K562 (cell line): ENCODE data around the gene DGKE. TPM values are rescaled to one million over a fixed set of nuclear protein-coding genes. Genes with fewer than 3 reads are reported as not detected.

ENCODE experiments used
- ARNT ChIP-seq, 2 experiments: fragments of 450-650 bp; IDR thresholded peaks; 2 replicates each; pipeline ENCODE4 v1.6.1; 2016; ENCODE audit warnings: mild to moderate bottlenecking in 1 of 2
- CBFA2T2 ChIP-seq: fragments of 450-650 bp; conservative IDR thresholded peaks from 2 replicates; pipeline ENCODE4 v1.6.1; 2017; ENCODE audit warnings: mild to moderate bottlenecking
- DACH1 ChIP-seq: fragments of 450-650 bp; IDR thresholded peaks from 2 replicates; pipeline ENCODE4 v1.6.1; 2018; ENCODE audit not compliant: partially characterized antibody
- DMBX1 ChIP-seq: fragments of 250-450 bp; sonication (Bioruptor Pico); IDR thresholded peaks from 2 replicates; pipeline ENCODE4 v1.8.0; 2022; ENCODE audit warnings: inconsistent platforms, mild to moderate bottlenecking, moderate library complexity, borderline replicate concordance
- E4F1 ChIP-seq: fragments of 250-450 bp; sonication (Bioruptor Pico); IDR thresholded peaks from 2 replicates; pipeline ENCODE4 v1.5.0; 2021; ENCODE audit warnings: mild to moderate bottlenecking, borderline replicate concordance
- GABPA ChIP-seq: fragments of 200-800 bp; sonication (Bioruptor generic); conservative IDR thresholded peaks from 2 replicates; pipeline ENCODE4 v1.6.1; 2016; ENCODE audit warnings: low read depth, missing genetic modification characterization, missing compliant biosample characterization
- NFIC ChIP-seq: fragments of 450-650 bp; IDR thresholded peaks from 2 replicates; pipeline ENCODE4 v1.6.1; 2017; ENCODE audit warnings: mild to moderate bottlenecking, inconsistent platforms
- NR2F6 ChIP-seq: fragments of 450-650 bp; formaldehyde crosslinking; IDR thresholded peaks from 2 replicates; pipeline ENCODE4 v1.4.0; 2020; ENCODE audit warnings: mild to moderate bottlenecking
- PATZ1 ChIP-seq: fragments of 250-450 bp; sonication (Bioruptor Pico); IDR thresholded peaks from 2 replicates; pipeline ENCODE4 v1.5.0; 2020; ENCODE audit warnings: mild to moderate bottlenecking, borderline replicate concordance
- SRSF1 ChIP-seq: fragments of 200-400 bp; formaldehyde crosslinking; IDR thresholded peaks from 2 replicates; pipeline ENCODE4 v1.6.1; 2017; ENCODE audit warnings: mild to moderate bottlenecking, low read depth, low read length, moderate library complexity
- TAF7 ChIP-seq: fragments of 450-650 bp; IDR thresholded peaks from 2 replicates; pipeline ENCODE4 v1.6.1; 2016; ENCODE audit warnings: missing genetic modification characterization, missing compliant biosample characterization
- ZNF592 ChIP-seq: fragments of 450-650 bp; IDR thresholded peaks from 2 replicates; pipeline ENCODE4 v1.6.1; 2017; ENCODE audit warnings: antibody characterized with exemption, mild to moderate bottlenecking
- ZNF644 ChIP-seq: fragments of 200-800 bp; sonication (Bioruptor generic); IDR thresholded peaks from 2 replicates; pipeline ENCODE4 v1.6.1; 2016; ENCODE audit warnings: low read depth, missing genetic modification characterization, missing compliant biosample characterization
- polyA plus RNA-seq, 8 experiments: library from polyadenylated mRNA; depleted of rRNA in 4 of 8; stranded (reverse) in 5 of 8; unstranded in 3 of 8; fragments of >200 nt; fragmentation: Nextera tagmentation in 2 of 8; fragmentation: Illumina TruSeq in 1 of 8; extraction: Ambion mirVana in 2 of 8; extraction: Trizol in 1 of 8; gene quantifications; 2 replicates each; pipeline versions ENCODE4 v1.2.1 to v1.2.3, GENCODE V29; 2011 to 2014; ENCODE audit warnings: inconsistent platforms in 1 of 8, missing spikeins in 1 of 8
- total RNA-seq, 7 experiments: library from RNA; depleted of rRNA in 6 of 7; stranded (reverse); fragments of >200 nt in 6 of 7; fragmentation: Illumina TruSeq in 2 of 7; extraction: Trizol in 2 of 7; gene quantifications; 2 replicates each; pipeline versions ENCODE4 v1.2.1 to v1.2.3, GENCODE V29; 2011 to 2021; ENCODE audit warnings: low replicate concordance in 1 of 7
- TF ChIP-seq, protein P1 (sequence below), 3 experiments: fragments of 200-800 bp in 1 of 3; sonication (Bioruptor generic) in 1 of 3; sonication (generic) in 1 of 3; formaldehyde crosslinking in 1 of 3; IDR thresholded peaks; 2 replicates each; pipeline versions ENCODE4 v1.6.1 to v1.8.0; 2016 to 2022; ENCODE audit warnings: mild to moderate bottlenecking in 2 of 3, missing compliant biosample characterization in 2 of 3, missing genetic modification characterization in 2 of 3, missing genetic modification reagents in 1 of 3
- TF ChIP-seq, protein P2 (sequence below): fragments of 250-450 bp; sonication (Bioruptor Pico); IDR thresholded peaks from 2 replicates; pipeline ENCODE4 v1.5.0; 2020; ENCODE audit warnings: mild to moderate bottlenecking

The DGKE gene
- total and polyA plus RNA-seq, 9 of the 15 experiments (the other 6 are each of a cell fraction or from before 2014, with no cell fraction given): 1.3 to 9.9 (median 5.9) TPM

- TF ChIP-seq ZNF592 (peak; percentile 42; the same call in 1 of the 2 replicates), CBFA2T2 (peak; percentile 32; the same call in 1 of the 2 replicates), GABPA (tag) (peak; percentile 31; the same call in 1 of the 2 replicates), DACH1 (no peak), TAF7 (tag) (no peak), NFIC (peak; percentile 68), ZNF644 (tag) (no peak), SRSF1 (no peak), DMBX1 (CRISPR knock-in tag) (peak; percentile 42; the same call in 1 of the 2 replicates), ARNT (IDR thresholded peaks at IDR 0.05) (no peak), PATZ1 (CRISPR knock-in tag) (no peak), NR2F6 (CRISPR knock-in tag) (no peak), E4F1 (no peak)
- TF ChIP-seq, protein P1, sequence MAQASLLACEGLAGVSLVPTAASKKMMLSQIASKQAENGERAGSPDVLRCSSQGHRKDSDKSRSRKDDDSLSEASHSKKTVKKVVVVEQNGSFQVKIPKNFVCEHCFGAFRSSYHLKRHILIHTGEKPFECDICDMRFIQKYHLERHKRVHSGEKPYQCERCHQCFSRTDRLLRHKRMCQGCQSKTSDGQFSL (CRISPR knock-in tag; IDR thresholded peaks at IDR 0.05): no peak
- TF ChIP-seq, protein P1 (tag; IDR thresholded peaks at IDR 0.05): no peak
- TF ChIP-seq, protein P2, sequence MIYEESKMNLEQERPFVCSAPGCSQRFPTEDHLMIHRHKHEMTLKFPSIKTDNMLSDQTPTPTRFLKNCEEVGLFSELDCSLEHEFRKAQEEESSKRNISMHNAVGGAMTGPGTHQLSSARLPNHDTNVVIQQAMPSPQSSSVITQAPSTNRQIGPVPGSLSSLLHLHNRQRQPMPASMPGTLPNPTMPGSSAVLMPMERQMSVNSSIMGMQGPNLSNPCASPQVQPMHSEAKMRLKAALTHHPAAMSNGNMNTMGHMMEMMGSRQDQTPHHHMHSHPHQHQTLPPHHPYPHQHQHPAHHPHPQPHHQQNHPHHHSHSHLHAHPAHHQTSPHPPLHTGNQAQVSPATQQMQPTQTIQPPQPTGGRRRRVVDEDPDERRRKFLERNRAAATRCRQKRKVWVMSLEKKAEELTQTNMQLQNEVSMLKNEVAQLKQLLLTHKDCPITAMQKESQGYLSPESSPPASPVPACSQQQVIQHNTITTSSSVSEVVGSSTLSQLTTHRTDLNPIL: no peak
Measured at GRCh38 chr17:56876766-56877179, 42.8 kb downstream of the DGKE start (continued).
